PFSK-1 (cell line): Measurements from ENCODE around the gene MCCC2.

Experiments used
- FOXP2 ChIP-seq: optimal IDR thresholded peaks from 2 replicates; pipeline ENCODE3; 2011; ENCODE audit warnings: borderline replicate concordance, control low read depth, inconsistent platforms; ENCODE audit not compliant: insufficient read depth; ENCODE audit errors: extremely low read length, extremely low read depth
- POLR2AphosphoS5 ChIP-seq: IDR thresholded peaks from 2 replicates; pipeline ENCODE4 v1.6.1; 2012; ENCODE audit warnings: low read depth, mild to moderate bottlenecking, control low read depth, low read length, moderate library complexity
- REST ChIP-seq, 2 experiments: IDR thresholded peaks; 2 replicates each; pipeline versions ENCODE4 v1.6.1 to v1.8.0; 2011 to 2012; ENCODE audit warnings: low read depth in 2 of 2, low read length in 2 of 2, control low read depth in 1 of 2, inconsistent platforms in 1 of 2, mild to moderate bottlenecking in 1 of 2, moderate library complexity in 1 of 2; ENCODE audit not compliant: insufficient read depth in 1 of 2
- SIN3A ChIP-seq: IDR thresholded peaks from 2 replicates; pipeline ENCODE4 v1.6.1; 2012; ENCODE audit warnings: mild to moderate bottlenecking, low read length, moderate library complexity, borderline replicate concordance; ENCODE audit not compliant: insufficient read depth
- TAF1 ChIP-seq: IDR thresholded peaks from 2 replicates; pipeline ENCODE4 v1.6.1; 2012; ENCODE audit warnings: low read length, control low read depth, borderline replicate concordance; ENCODE audit not compliant: insufficient read depth

The MCCC2 gene

GRCh38 chr5:71695071-71695470 lies 107.9 kb downstream of the MCCC2 start:
- no peak for TF ChIP-seq REST (IDR thresholded peaks at IDR 0.05; ENCODE audit: insufficient read depth in 1 of 2, low read depth in 2 of 2, low read length in 2 of 2)

GRCh38 chr5:71695595-71695994 lies 108.5 kb downstream of the MCCC2 start:
- no peak for TF ChIP-seq REST (IDR thresholded peaks at IDR 0.05; ENCODE audit: insufficient read depth in 1 of 2, low read depth in 2 of 2, low read length in 2 of 2)

GRCh38 chr5:71697967-71698366 lies 110.8 kb downstream of the MCCC2 start:
- TF ChIP-seq REST (IDR thresholded peaks at IDR 0.05; ENCODE audit: insufficient read depth in 1 of 2, low read depth in 2 of 2, low read length in 2 of 2) (no peak), SIN3A (no peak), POLR2AphosphoS5 (no peak), TAF1 (no peak), FOXP2 (no peak)

- no peak for TF ChIP-seq FOXP2
- TF ChIP-seq POLR2AphosphoS5: no peak
- no peak for TF ChIP-seq SIN3A
- no peak for TF ChIP-seq REST (IDR thresholded peaks at IDR 0.05; ENCODE audit: insufficient read depth in 1 of 2, low read depth in 2 of 2, low read length in 2 of 2)
- TF ChIP-seq TAF1: no peak
Measured at GRCh38 chr5:71699233-71699632, 112.1 kb downstream of the MCCC2 start.

GRCh38 chr5:71699751-71700150 lies 112.6 kb downstream of the MCCC2 start:
- TF ChIP-seq FOXP2 (no peak), REST (IDR thresholded peaks at IDR 0.05; ENCODE audit: insufficient read depth in 1 of 2, low read depth in 2 of 2, low read length in 2 of 2) (no peak), POLR2AphosphoS5 (no peak)
